Measurements from ENCODE around the gene NUP54. TPM values are rescaled to one million over a fixed set of nuclear protein-coding genes. Genes with fewer than 3 reads are reported as not detected.

NUP54 gene
- total RNA-seq (2014; rRNA removed; shearing (Covaris generic)) = 57.5 and 71.5 TPM in 2 replicates

GRCh38 chr4:76148142-76148865 lies at the start of gene NUP54:
TSS of gene NUP54 (minus strand) at chr4:76148397. CDS start at chr4:76148374, 23 bp downstream.
- DNase-seq (ENCODE audit: low read depth) = peak; percentile 90

- peak; percentile 76 for DNase-seq (ENCODE audit: low read depth)
Measured at GRCh38 chr4:76197031-76197743, 49.0 kb upstream of the NUP54 start.

GRCh38 chr4:76196376-76196775 lies 48.2 kb upstream of the NUP54 start:
- DNase-seq (ENCODE audit: low read depth) = no peak

- DNase-seq (ENCODE audit: low read depth) = no peak
Measured at GRCh38 chr4:76195326-76195725, 47.1 kb upstream of the NUP54 start.

GRCh38 chr4:76194325-76194724 lies 46.1 kb upstream of the NUP54 start:
- DNase-seq (ENCODE audit: low read depth) = peak; percentile 76

- no peak for DNase-seq (ENCODE audit: low read depth)
Measured at GRCh38 chr4:76192236-76192635, 44.0 kb upstream of the NUP54 start.

- DNase-seq (ENCODE audit: low read depth) = no peak
Measured at GRCh38 chr4:76188557-76188956, 40.4 kb upstream of the NUP54 start.

GRCh38 chr4:76188149-76188548 lies 40.0 kb upstream of the NUP54 start:
- DNase-seq (ENCODE audit: low read depth) = no peak

- DNase-seq (ENCODE audit: low read depth) = no peak
Measured at GRCh38 chr4:76187152-76187551, 39.0 kb upstream of the NUP54 start.

GRCh38 chr4:76182463-76182862 lies 34.3 kb upstream of the NUP54 start:
- DNase-seq (ENCODE audit: low read depth) = no peak

- DNase-seq (ENCODE audit: low read depth) = peak; percentile 67
Measured at GRCh38 chr4:76179398-76180318, 31.5 kb upstream of the NUP54 start.

GRCh38 chr4:76178296-76178695 lies 30.1 kb upstream of the NUP54 start:
- no peak for DNase-seq (ENCODE audit: low read depth)

GRCh38 chr4:76177709-76178108 lies 29.5 kb upstream of the NUP54 start:
- DNase-seq (ENCODE audit: low read depth) = no peak

- DNase-seq (ENCODE audit: low read depth) = no peak
Measured at GRCh38 chr4:76175336-76175735, 27.1 kb upstream of the NUP54 start.

- DNase-seq (ENCODE audit: low read depth) = no peak
Measured at GRCh38 chr4:76174216-76174615, 26.0 kb upstream of the NUP54 start.

GRCh38 chr4:76168688-76169087 lies 20.5 kb upstream of the NUP54 start:
- no peak for DNase-seq (ENCODE audit: low read depth)

- DNase-seq (ENCODE audit: low read depth) = no peak
Measured at GRCh38 chr4:76166480-76166879, 18.3 kb upstream of the NUP54 start.

- DNase-seq (ENCODE audit: low read depth) = no peak
Measured at GRCh38 chr4:76160355-76160754, 12.2 kb upstream of the NUP54 start.

GRCh38 chr4:76156635-76157034 lies 8.4 kb upstream of the NUP54 start:
- no peak for DNase-seq (ENCODE audit: low read depth)

- DNase-seq (ENCODE audit: low read depth) = no peak
Measured at GRCh38 chr4:76155979-76156378, 7.8 kb upstream of the NUP54 start.

GRCh38 chr4:76153356-76153755 lies 5.2 kb upstream of the NUP54 start:
- no peak for DNase-seq (ENCODE audit: low read depth)

- peak; percentile 81 for DNase-seq (ENCODE audit: low read depth)
Measured at GRCh38 chr4:76147454-76148141, 599 bp downstream of the NUP54 start.

All from RPMI7951 (cell line).